Hepatocyte (in vitro differentiated cells): ENCODE measurements around the gene GALNT3.

Experiments
- CTCF ChIP-seq: fragments of 200-600 bp; sonication (generic); IDR thresholded peaks from 2 replicates; pipeline ENCODE4 v1.5.1; 2016; ENCODE audit warnings: antibody characterized with exemption, mild to moderate bottlenecking; ENCODE audit not compliant: poor library complexity
- EZH2 ChIP-seq: fragments of 200-600 bp; sonication (generic); IDR thresholded peaks from 2 replicates; pipeline ENCODE4 v1.6.1; 2016; ENCODE audit warnings: antibody characterized with exemption, mild to moderate bottlenecking, borderline replicate concordance
- EZH2phosphoT487 ChIP-seq: fragments of 200-600 bp; sonication (generic); IDR thresholded peaks from one replicate; pipeline ENCODE4 v1.6.1; 2018; ENCODE audit warnings: antibody characterized with exemption, mild to moderate bottlenecking, low read depth, moderate library complexity; ENCODE audit not compliant: unreplicated experiment, severe bottlenecking

- TF ChIP-seq CTCF (no peak), EZH2phosphoT487 (no peak), EZH2 (no peak)
These were observed 41.3 kb upstream of the GALNT3 start for GRCh38 chr2:165835363-165835762.
